Measurements from ENCODE around the gene ADA. TPM values are rescaled to one million over a fixed set of nuclear protein-coding genes. Genes with fewer than 3 reads are reported as not detected.

ADA gene
- total RNA-seq, 2 donors from 2014 or later: 11.0 to 17.7 TPM

- intact Hi-C loops (cut with DNase I): no loop called here
- DNase-seq (ENCODE audit: low spot score): no peak
These were observed 1.5 kb downstream of the ADA start for GRCh38 chr20:44649976-44650375.

DNA sequence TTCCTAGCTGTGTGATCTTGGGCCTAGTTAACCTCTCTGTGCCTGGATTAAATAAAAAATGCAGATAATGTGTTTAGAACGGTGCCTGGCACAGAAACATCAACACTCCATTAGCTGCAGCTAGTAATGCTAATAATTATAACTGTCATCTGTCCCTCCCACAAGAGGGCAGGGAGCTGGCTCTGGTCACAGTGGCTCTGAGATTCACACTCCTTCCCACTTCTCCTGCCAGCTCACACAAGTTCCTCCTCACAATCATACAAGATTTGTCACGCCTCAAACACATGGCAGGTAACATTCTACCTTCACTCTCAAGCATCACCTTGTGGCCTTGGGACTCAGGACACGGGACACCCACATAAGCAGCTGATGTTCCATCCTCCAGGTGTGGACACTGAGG, 2.4 kb downstream of the ADA start:
- intact Hi-C loops (cut with DNase I): no loop called here
- no peak for DNase-seq (ENCODE audit: low spot score)

GRCh38 chr20:44648579-44648978, 2.9 kb downstream of the ADA start:
- DNase-seq (ENCODE audit: low spot score): no peak
- intact Hi-C loops (cut with DNase I): no loop called here

DNA sequence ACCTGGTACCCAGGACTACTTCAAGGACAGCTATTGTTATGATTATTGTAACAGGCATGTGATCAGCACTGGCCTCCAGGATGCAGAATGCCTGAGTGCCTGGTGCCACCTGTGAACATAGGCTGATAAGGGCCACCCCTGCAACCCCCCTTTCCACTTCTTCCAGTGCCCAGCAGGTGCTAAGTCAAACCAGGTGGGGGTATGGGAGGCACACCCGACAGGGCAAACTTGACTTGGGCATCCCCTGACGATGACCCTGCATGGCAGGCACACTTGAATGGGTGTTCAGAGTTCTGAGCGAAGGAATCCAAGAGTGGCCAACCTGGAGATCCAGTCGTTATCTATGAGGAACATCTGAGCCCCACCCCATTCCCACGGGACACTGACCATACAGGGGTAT, 3.4 kb downstream of the ADA start:
- intact Hi-C loops (cut with DNase I): no loop called here
- no peak for DNase-seq (ENCODE audit: low spot score)

GRCh38 chr20:44646641-44647274, 4.7 kb downstream of the ADA start:
- no peak for DNase-seq (ENCODE audit: low spot score)
- intact Hi-C loops (cut with DNase I): no loop called here

DNA sequence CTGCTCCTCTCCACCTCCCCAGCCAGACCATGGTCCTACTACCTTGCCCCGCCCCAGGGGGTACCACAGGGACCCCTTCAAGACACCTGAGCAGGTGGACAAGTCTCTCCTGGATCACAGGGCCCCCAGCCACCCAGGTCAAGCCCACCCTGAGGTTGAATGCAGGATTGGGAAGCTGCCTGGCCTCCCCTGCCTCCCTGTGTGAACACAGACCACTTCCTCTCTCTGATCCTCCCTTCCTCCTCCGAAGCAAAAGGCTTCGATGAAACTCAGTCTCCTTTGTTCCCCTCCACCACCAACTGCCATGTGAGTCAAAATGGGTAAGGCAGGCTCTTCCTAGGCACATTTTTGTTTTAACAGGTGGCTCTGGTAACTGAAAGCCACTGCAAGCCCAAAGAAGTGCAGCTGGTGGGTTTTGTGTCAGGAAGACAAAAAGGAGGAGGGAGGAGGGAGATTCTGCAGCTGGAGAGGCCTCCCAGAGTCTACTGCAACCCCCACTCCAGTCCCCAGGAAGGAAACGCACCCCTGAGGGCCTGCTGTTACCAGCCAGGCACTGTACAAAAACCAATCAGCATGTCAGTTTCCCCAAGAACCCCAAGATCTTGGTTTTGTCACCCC, 5.4 kb downstream of the ADA start:
- intact Hi-C loops (cut with DNase I): no loop called here
- no peak for DNase-seq (ENCODE audit: low spot score)

GRCh38 chr20:44644667-44645131, 6.8 kb downstream of the ADA start:
- intact Hi-C loops (cut with DNase I): no loop called here
- DNase-seq (ENCODE audit: low spot score): no peak

DNA sequence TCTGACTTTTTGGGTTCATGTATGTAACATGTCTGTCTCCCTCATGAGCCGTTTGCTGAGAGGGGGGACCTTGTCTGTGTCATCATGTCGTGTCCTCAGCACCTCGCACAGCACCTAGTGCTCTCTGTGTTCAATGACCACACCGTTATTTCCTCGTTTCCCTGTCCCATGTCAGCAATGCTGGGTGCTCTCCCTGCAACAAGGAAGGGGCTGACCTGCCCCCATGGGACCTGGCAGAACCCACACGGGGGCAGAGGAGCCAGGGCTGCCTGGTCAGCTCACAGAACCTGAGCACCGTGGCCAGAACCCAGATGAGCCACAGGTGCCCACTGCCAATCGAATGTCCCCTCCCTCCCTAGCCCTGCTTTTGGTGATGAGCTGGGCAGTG, 7.3 kb downstream of the ADA start:
- intact Hi-C loops (cut with DNase I): no loop called here
- DNase-seq (ENCODE audit: low spot score): no peak

- intact Hi-C loops (cut with DNase I): no loop called here
- peak; percentile 94 for DNase-seq (ENCODE audit: low spot score)
These were observed 7.8 kb downstream of the ADA start for GRCh38 chr20:44643596-44644229.

GRCh38 chr20:44643154-44643519, 8.4 kb downstream of the ADA start:
- DNase-seq (ENCODE audit: low spot score): no peak
- intact Hi-C loops (cut with DNase I): no loop called here

GRCh38 chr20:44642203-44643153, 9.0 kb downstream of the ADA start:
- peak; percentile 90 for DNase-seq (ENCODE audit: low spot score)

DNA sequence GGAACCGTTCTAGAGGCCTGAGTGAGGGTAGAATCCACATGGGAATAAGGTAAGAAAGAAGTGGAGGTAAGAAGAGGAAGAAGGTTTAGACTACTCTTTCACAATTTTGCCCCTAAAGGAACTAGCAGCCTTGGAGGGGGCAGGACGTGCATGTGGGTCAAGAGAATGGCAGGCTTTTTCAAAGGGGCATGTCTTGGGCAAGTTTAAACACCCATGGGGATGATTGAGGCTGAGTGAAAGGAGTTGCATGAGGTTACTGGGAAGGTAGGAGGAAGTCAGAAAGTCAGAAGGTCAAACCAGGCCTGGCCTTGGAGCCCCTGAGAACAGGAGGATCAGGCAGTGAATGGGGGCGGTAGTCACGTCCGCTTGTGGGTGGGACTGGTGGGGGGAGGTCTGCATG, 10.2 kb downstream of the ADA start:
- intact Hi-C loops (cut with DNase I): no loop called here
- DNase-seq (ENCODE audit: low spot score): no peak

More at GRCh38 chr20:44642203-44643153, 9.0 kb downstream of the ADA start:
- intact Hi-C loops (cut with DNase I): no loop called here

- DNase-seq (ENCODE audit: low spot score): no peak
- intact Hi-C loops (cut with DNase I): no loop called here
These were observed 11.0 kb downstream of the ADA start for GRCh38 chr20:44640522-44640921.

GRCh38 chr20:44637522-44638372, 13.8 kb downstream of the ADA start:
- DNase-seq (ENCODE audit: low spot score): peak; percentile 93
- intact Hi-C loops (cut with DNase I): no loop called here

DNA sequence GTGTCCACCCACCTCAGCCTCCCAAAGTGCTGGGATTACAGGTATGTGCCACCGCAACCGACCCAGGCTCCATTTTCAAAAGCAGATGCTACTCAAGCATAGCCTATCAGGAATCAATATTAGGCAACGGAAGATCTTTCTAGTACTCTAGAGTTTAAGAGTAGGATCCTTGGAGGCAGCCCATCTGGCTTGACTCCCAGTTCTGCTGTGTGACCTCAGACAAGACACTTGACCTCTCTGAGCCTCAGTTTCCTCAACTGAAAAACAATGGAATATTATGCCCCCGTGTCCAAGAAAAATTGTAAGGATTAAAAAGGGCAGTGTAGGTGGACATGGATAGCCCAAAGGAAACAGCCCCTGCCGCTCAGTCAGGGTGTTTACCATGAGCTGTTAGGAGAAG, 14.5 kb downstream of the ADA start:
- intact Hi-C loops (cut with DNase I): no loop called here
- DNase-seq (ENCODE audit: low spot score): no peak

- no peak for DNase-seq (ENCODE audit: low spot score)
- intact Hi-C loops (cut with DNase I): no loop called here
These were observed 15.6 kb downstream of the ADA start for GRCh38 chr20:44635877-44636276.

- intact Hi-C loops (cut with DNase I): no loop called here
- no peak for DNase-seq (ENCODE audit: low spot score)
These were observed 17.5 kb downstream of the ADA start for GRCh38 chr20:44633872-44634600.

DNA sequence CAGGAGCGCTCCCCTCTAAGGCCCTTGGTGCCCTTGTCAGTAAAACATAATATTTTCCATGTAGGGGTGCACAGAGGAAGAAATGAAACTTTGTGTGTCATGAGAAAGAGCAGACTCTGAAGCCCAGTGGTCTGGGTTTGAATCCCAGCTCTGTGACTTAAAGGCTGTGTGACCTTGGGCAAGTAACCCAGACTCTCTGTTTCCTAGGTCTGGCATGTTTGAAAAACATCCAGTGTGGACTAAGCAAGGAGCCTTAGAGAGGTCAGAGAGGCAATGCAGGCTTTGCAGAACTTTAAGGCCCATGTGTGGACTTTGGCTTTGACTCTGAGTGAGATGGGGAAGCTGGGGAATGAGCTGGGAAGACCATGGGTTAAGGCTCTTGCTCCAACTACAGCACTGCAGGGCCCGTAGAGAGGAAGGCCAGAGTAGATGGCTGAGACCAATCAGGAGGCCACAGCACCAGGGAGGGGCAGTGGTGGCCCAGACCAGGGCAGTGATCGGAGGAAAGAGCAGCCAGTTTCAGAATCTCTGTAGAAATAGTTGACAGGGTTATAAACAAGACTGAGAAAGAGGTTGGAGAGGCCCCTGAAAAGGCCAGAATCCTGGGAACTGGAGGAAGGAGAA, 18.2 kb downstream of the ADA start:
- DNase-seq (ENCODE audit: low spot score): no peak

More for the DNA sequence above, 18.2 kb downstream of the ADA start:
- intact Hi-C loops (cut with DNase I): no loop called here
